Neural cell (in vitro differentiated cells): Measurements from ENCODE around the gene TYROBP.

Experiments used
- CTCF ChIP-seq: fragments of 450-650 bp; IDR thresholded peaks from 2 replicates; pipeline ENCODE4 v1.5.1; 2014; ENCODE audit warnings: antibody characterized with exemption, mild to moderate bottlenecking, moderate library complexity; ENCODE audit not compliant: poor library complexity, severe bottlenecking
- EZH2 ChIP-seq: fragments of 200-600, 300-800 bp; shearing (Covaris generic), sonication (generic); IDR thresholded peaks from 2 replicates; pipeline ENCODE4 v1.6.1; 2014; ENCODE audit warnings: antibody characterized with exemption, low read length, borderline replicate concordance, mild to moderate bottlenecking; ENCODE audit not compliant: insufficient read depth, poor library complexity, severe bottlenecking
- RAD21 ChIP-seq: fragments of 450-650 bp; conservative IDR thresholded peaks from 2 replicates; pipeline ENCODE4 v1.6.1; 2014; ENCODE audit warnings: antibody characterized with exemption, mild to moderate bottlenecking, moderate library complexity
- SMC3 ChIP-seq: fragments of 450-650 bp; conservative IDR thresholded peaks from 2 replicates; pipeline ENCODE4 v1.6.1; 2014; ENCODE audit warnings: antibody characterized with exemption, mild to moderate bottlenecking, moderate library complexity; ENCODE audit not compliant: poor library complexity
- TAF1 ChIP-seq: IDR thresholded peaks from 2 replicates; pipeline ENCODE4 v1.6.1; 2012; ENCODE audit warnings: low read depth

GRCh38 chr19:35898499-35898809, 9.6 kb downstream of the TYROBP start:
- TF ChIP-seq CTCF: no peak
- no peak for TF ChIP-seq EZH2
- no peak for TF ChIP-seq RAD21
- TF ChIP-seq TAF1: no peak
- TF ChIP-seq SMC3: no peak
